Measurements from ENCODE around the gene NUP133.
"Not testable (repeated sequence)": the region's sequence is repeated elsewhere in the genome, so short reads cannot be mapped to it uniquely, and the experiment has no call there.

The NUP133 gene

GRCh38 chr1:229523052-229523451, 14.9 kb upstream of the NUP133 start:
- Histone ChIP-seq H3K4me3 (ENCODE audit: low read length) (no peak overlapping the region), H3K4me2 (ENCODE audit: low read length) (no peak overlapping the region), H3K9ac (ENCODE audit: low read length) (no peak overlapping the region), H3K79me1 (ENCODE audit: low read length) (no peaks in the 10 kb centered on the region), H2BK15ac (replicated peaks; ENCODE audit: low read depth) (no peak overlapping the region), H3K4me1 (ENCODE audit: control insufficient read depth, low read depth, low read length) (no peaks in the 10 kb centered on the region), H3K18ac (ENCODE audit: low read length) (no peak overlapping the region), H3K79me2 (ENCODE audit: control insufficient read depth, insufficient read depth, low read length) (no peaks in the 10 kb centered on the region), H3K4ac (ENCODE audit: low read depth, low read length) (no peak overlapping the region), H3K23ac (ENCODE audit: low read length) (no peak overlapping the region), H3K56ac (ENCODE audit: low read length) (no peak overlapping the region), H3K27me3 (ENCODE audit: insufficient read depth, low read length, poor library complexity) (no peaks in the 10 kb centered on the region), H2AK5ac (ENCODE audit: low read length) (no peak overlapping the region), H2BK5ac (ENCODE audit: low read length) (no peak overlapping the region), H4K5ac (ENCODE audit: low read length) (no peak overlapping the region), H3K36me3 (ENCODE audit: control insufficient read depth, insufficient read depth, low read length) (peaks cover 2% of the 10 kb centered on the region), H3K27ac (ENCODE audit: low read depth, low read length) (no peak overlapping the region), H4K8ac (ENCODE audit: low read depth, low read length) (no peak overlapping the region), H2BK120ac (ENCODE audit: low read depth, low read length) (no peak overlapping the region)
- no peak for DNase-seq
- no CpG with 5 or more reads among the region's 1 CpG for WGBS (ENCODE audit: extremely low coverage, insufficient coverage, low lambda C conversion rate)

DNA sequence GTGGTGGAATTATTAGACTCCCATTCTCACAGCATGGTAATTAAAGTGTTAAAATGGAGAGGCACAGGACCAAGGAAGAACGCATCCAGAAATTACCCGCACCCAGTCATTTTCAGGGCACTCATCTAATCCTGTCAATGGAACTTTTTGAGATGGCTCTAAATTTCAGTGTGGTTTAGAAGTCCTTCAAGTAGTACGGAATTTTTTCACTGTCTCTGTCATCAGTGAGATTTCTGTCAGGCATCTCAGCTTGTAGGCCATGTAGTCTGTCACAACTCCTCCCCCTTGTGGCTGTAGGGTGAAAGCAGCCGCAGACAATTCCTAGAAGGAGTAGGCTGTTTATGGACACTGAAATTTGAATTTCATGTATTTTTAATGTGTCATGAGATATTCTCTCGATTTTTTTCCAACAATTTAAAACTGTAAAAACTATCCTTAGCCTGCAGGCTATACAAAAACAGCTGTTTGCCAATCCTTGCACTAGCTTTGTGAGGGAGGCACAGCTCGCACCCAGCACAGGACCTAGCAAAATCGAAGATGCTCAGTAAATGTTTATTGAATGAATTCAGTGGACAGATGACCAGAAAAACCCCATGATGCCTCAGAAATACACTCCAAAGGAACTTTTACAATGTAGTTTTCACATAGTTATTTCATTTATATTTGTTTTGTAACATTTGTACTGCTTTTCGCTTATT, 6.6 kb upstream of the NUP133 start:
- WGBS (ENCODE audit: extremely low coverage, insufficient coverage, low lambda C conversion rate): no CpG with 5 or more reads among the region's 8 CpGs

DNA sequence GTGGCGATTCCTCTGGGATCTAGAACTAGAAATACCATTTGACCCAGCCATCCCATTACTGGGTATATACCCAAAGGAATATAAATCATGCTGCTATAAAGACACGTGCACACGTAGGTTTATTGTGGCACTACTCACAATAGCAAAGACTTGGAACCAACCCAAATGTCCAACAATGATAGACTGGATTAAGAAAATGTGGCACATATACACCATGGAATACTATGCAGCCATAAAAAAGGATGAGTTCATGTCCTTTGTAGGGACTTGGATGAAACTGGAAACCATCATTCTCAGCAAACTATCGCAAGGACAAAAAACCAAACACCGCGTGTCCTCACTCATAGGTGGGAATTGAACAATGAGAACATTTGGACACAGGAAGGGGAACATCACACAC, 3.5 kb upstream of the NUP133 start:
- H3K4me3 ChIP-seq (ENCODE audit: low read length); H3K27ac ChIP-seq (ENCODE audit: low read depth, low read length); H3K79me2 ChIP-seq (ENCODE audit: control insufficient read depth, insufficient read depth, low read length); H3K23ac ChIP-seq (ENCODE audit: low read length); H2BK15ac ChIP-seq (replicated peaks; ENCODE audit: low read depth); H2BK5ac ChIP-seq (ENCODE audit: low read length); H3K36me3 ChIP-seq (ENCODE audit: control insufficient read depth, insufficient read depth, low read length); H2AK5ac ChIP-seq (ENCODE audit: low read length); H3K4me1 ChIP-seq (ENCODE audit: control insufficient read depth, low read depth, low read length); H3K9ac ChIP-seq (ENCODE audit: low read length); H4K5ac ChIP-seq (ENCODE audit: low read length); H2BK120ac ChIP-seq (ENCODE audit: low read depth, low read length); DNase-seq; H3K27me3 ChIP-seq (ENCODE audit: insufficient read depth, low read length, poor library complexity); H3K4me2 ChIP-seq (ENCODE audit: low read length); H3K56ac ChIP-seq (ENCODE audit: low read length); H3K18ac ChIP-seq (ENCODE audit: low read length); H4K8ac ChIP-seq (ENCODE audit: low read depth, low read length); H3K4ac ChIP-seq (ENCODE audit: low read depth, low read length); H3K79me1 ChIP-seq (ENCODE audit: low read length): not testable (repeated sequence)
- WGBS (ENCODE audit: extremely low coverage, insufficient coverage, low lambda C conversion rate): no CpG with 5 or more reads among the region's 6 CpGs

More for the DNA sequence above, 6.6 kb upstream of the NUP133 start:
- H3K4me3 ChIP-seq (ENCODE audit: low read length): no peak overlapping the region
- no peak overlapping the region for H4K5ac ChIP-seq (ENCODE audit: low read length)
- H3K18ac ChIP-seq (ENCODE audit: low read length): no peak overlapping the region
- no peaks in the 10 kb centered on the region for H3K4me1 ChIP-seq (ENCODE audit: control insufficient read depth, low read depth, low read length)
- no peak overlapping the region for H4K8ac ChIP-seq (ENCODE audit: low read depth, low read length)
- no peak overlapping the region for H3K23ac ChIP-seq (ENCODE audit: low read length)
- no peaks in the 10 kb centered on the region for H3K79me1 ChIP-seq (ENCODE audit: low read length)
- H3K56ac ChIP-seq (ENCODE audit: low read length): no peak overlapping the region
- H3K27ac ChIP-seq (ENCODE audit: low read depth, low read length): no peak overlapping the region
- H2BK15ac ChIP-seq (replicated peaks; ENCODE audit: low read depth): no peak overlapping the region
- no peak overlapping the region for H3K4ac ChIP-seq (ENCODE audit: low read depth, low read length)
- no peak overlapping the region for H3K4me2 ChIP-seq (ENCODE audit: low read length)
- no peaks in the 10 kb centered on the region for H3K27me3 ChIP-seq (ENCODE audit: insufficient read depth, low read length, poor library complexity)
- H3K36me3 ChIP-seq (ENCODE audit: control insufficient read depth, insufficient read depth, low read length): no peaks in the 10 kb centered on the region
- H3K79me2 ChIP-seq (ENCODE audit: control insufficient read depth, insufficient read depth, low read length): no peaks in the 10 kb centered on the region
- H2BK5ac ChIP-seq (ENCODE audit: low read length): no peak overlapping the region
- peak; percentile 75 for DNase-seq
- no peak overlapping the region for H2AK5ac ChIP-seq (ENCODE audit: low read length)
- no peak overlapping the region for H2BK120ac ChIP-seq (ENCODE audit: low read depth, low read length)
- no peak overlapping the region for H3K9ac ChIP-seq (ENCODE audit: low read length)

- not testable (repeated sequence) for H3K56ac ChIP-seq (ENCODE audit: low read length); H4K8ac ChIP-seq (ENCODE audit: low read depth, low read length); H2AK5ac ChIP-seq (ENCODE audit: low read length); H3K9ac ChIP-seq (ENCODE audit: low read length); H3K36me3 ChIP-seq (ENCODE audit: control insufficient read depth, insufficient read depth, low read length); H3K4me1 ChIP-seq (ENCODE audit: control insufficient read depth, low read depth, low read length); H2BK5ac ChIP-seq (ENCODE audit: low read length); H3K4me3 ChIP-seq (ENCODE audit: low read length); H3K27ac ChIP-seq (ENCODE audit: low read depth, low read length); H2BK120ac ChIP-seq (ENCODE audit: low read depth, low read length); H3K4ac ChIP-seq (ENCODE audit: low read depth, low read length); H3K4me2 ChIP-seq (ENCODE audit: low read length); H4K5ac ChIP-seq (ENCODE audit: low read length); DNase-seq; H3K27me3 ChIP-seq (ENCODE audit: insufficient read depth, low read length, poor library complexity); H3K18ac ChIP-seq (ENCODE audit: low read length); H3K79me1 ChIP-seq (ENCODE audit: low read length); H3K23ac ChIP-seq (ENCODE audit: low read length); H2BK15ac ChIP-seq (replicated peaks; ENCODE audit: low read depth)
- peaks cover 10% of the 10 kb centered on the region for H3K79me2 ChIP-seq (ENCODE audit: control insufficient read depth, insufficient read depth, low read length)
- WGBS (ENCODE audit: extremely low coverage, insufficient coverage, low lambda C conversion rate): no CpG with 5 or more reads among the region's 2 CpGs
These were observed 3.1 kb upstream of the NUP133 start for GRCh38 chr1:229511201-229511600.

- no peak overlapping the region for H2AK5ac ChIP-seq (ENCODE audit: low read length)
- no peaks in the 10 kb centered on the region for H3K36me3 ChIP-seq (ENCODE audit: control insufficient read depth, insufficient read depth, low read length)
- H4K5ac ChIP-seq (ENCODE audit: low read length): no peak overlapping the region
- H3K4me1 ChIP-seq (ENCODE audit: control insufficient read depth, low read depth, low read length): no peaks in the 10 kb centered on the region
- H3K79me2 ChIP-seq (ENCODE audit: control insufficient read depth, insufficient read depth, low read length): peaks cover 10% of the 10 kb centered on the region
- no peak overlapping the region for H3K56ac ChIP-seq (ENCODE audit: low read length)
- no peaks in the 10 kb centered on the region for H3K27me3 ChIP-seq (ENCODE audit: insufficient read depth, low read length, poor library complexity)
- DNase-seq: no peak
- H2BK120ac ChIP-seq (ENCODE audit: low read depth, low read length): no peak overlapping the region
- H3K27ac ChIP-seq (ENCODE audit: low read depth, low read length): no peak overlapping the region
- H3K79me1 ChIP-seq (ENCODE audit: low read length): peaks cover 4% of the 10 kb centered on the region
- H3K4ac ChIP-seq (ENCODE audit: low read depth, low read length): no peak overlapping the region
- no CpG with 5 or more reads among the region's 2 CpGs for WGBS (ENCODE audit: extremely low coverage, insufficient coverage, low lambda C conversion rate)
- no peak overlapping the region for H3K23ac ChIP-seq (ENCODE audit: low read length)
- no peak overlapping the region for H4K8ac ChIP-seq (ENCODE audit: low read depth, low read length)
- no peak overlapping the region for H2BK5ac ChIP-seq (ENCODE audit: low read length)
- no peak overlapping the region for H2BK15ac ChIP-seq (replicated peaks; ENCODE audit: low read depth)
- no peak overlapping the region for H3K4me2 ChIP-seq (ENCODE audit: low read length)
- H3K4me3 ChIP-seq (ENCODE audit: low read length): no peak overlapping the region
- no peak overlapping the region for H3K9ac ChIP-seq (ENCODE audit: low read length)
- H3K18ac ChIP-seq (ENCODE audit: low read length): no peak overlapping the region
These were observed 1.4 kb upstream of the NUP133 start for GRCh38 chr1:229509576-229509975.

DNA sequence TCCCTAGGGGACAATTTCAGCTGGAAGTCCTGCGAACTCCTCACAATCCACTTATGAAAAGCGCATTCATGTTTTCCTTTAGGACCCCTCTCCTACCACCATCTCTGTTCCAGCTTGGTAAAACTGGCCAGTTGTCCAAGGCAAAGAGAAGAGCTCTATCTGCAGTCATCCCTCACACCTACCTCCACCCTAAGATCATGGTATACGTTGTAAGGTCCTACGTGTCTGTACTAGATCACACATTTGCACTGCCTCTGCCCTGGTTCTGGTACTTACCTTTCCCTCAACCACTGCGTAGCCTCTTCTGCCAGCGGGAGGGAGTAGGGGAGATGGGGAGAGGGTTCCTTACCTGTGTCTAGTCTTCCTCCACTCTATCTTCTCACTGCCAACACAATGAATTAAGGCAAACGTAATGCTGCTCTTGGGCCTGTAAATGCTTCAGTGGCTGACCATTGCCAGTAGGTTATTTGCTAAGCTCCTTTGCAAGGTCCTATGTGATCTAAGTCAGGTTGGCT, 739 bp upstream of the NUP133 start:
- Histone ChIP-seq H3K4me3 (ENCODE audit: low read length) (peak overlapping the region; percentile 65), H3K79me1 (ENCODE audit: low read length) (peaks cover 6% of the 10 kb centered on the region), H3K18ac (ENCODE audit: low read length) (peak overlapping the region; percentile 32), H2BK5ac (ENCODE audit: low read length) (no peak overlapping the region), H2AK5ac (ENCODE audit: low read length) (no peak overlapping the region), H3K9ac (ENCODE audit: low read length) (peak overlapping the region; percentile 90), H3K36me3 (ENCODE audit: control insufficient read depth, insufficient read depth, low read length) (no peaks in the 10 kb centered on the region), H3K79me2 (ENCODE audit: control insufficient read depth, insufficient read depth, low read length) (peaks cover 10% of the 10 kb centered on the region), H3K23ac (ENCODE audit: low read length) (no peak overlapping the region), H2BK15ac (replicated peaks; ENCODE audit: low read depth) (no peak overlapping the region), H4K8ac (ENCODE audit: low read depth, low read length) (peak overlapping the region; percentile 31), H3K56ac (ENCODE audit: low read length) (peak overlapping the region; percentile 99), H3K27ac (ENCODE audit: low read depth, low read length) (no peak overlapping the region), H3K4ac (ENCODE audit: low read depth, low read length) (peak overlapping the region; percentile 66), H3K27me3 (ENCODE audit: insufficient read depth, low read length, poor library complexity) (no peaks in the 10 kb centered on the region), H3K4me2 (ENCODE audit: low read length) (peak overlapping the region; percentile 89), H3K4me1 (ENCODE audit: control insufficient read depth, low read depth, low read length) (no peaks in the 10 kb centered on the region), H4K5ac (ENCODE audit: low read length) (peak overlapping the region; percentile 81), H2BK120ac (ENCODE audit: low read depth, low read length) (no peak overlapping the region)
- no CpG with 5 or more reads among the region's 7 CpGs for WGBS (ENCODE audit: extremely low coverage, insufficient coverage, low lambda C conversion rate)
- peak; percentile 13 for DNase-seq

All from mesendoderm (in vitro differentiated cells).